HEK293 (cell line): Measurements from ENCODE around the gene SELENOF.

Experiments used
- CTCF ChIA-PET: fragments of 350-600 bp; formaldehyde crosslinking; extraction: SDS; loops from one replicate; lab custom pipeline; 2021; ENCODE audit warnings: antibody characterized with exemption; lab: Yijun Ruan, JAX
- POLR2A ChIA-PET: fragments of 300-600 bp; formaldehyde crosslinking; extraction: SDS; loops from one replicate; lab custom pipeline; 2020; ENCODE audit warnings: antibody characterized with exemption, inconsistent platforms; lab: Yijun Ruan, JAX
- H3K27ac ChIP-seq: fragments of 200-500 bp; sonication (Bioruptor generic); 2 replicates; pipeline ENCODE4 v1.5.1; 2014; ENCODE audit warnings: low read depth, low read length, control low read depth, inconsistent platforms; ENCODE audit errors: extremely low read depth
- H3K36me3 ChIP-seq, 2 experiments: fragments of 200-500 bp in 1 of 2; sonication (Bioruptor generic) in 1 of 2; 1 replicate in 1 of 2; 2 replicates in 1 of 2; pipeline ENCODE4 v1.5.1; 2014 to 2017; ENCODE audit warnings: inconsistent platforms in 2 of 2, low read length in 2 of 2; ENCODE audit not compliant: control insufficient read depth in 2 of 2, insufficient read depth in 1 of 2
- H3K4me1 ChIP-seq: fragments of 200-500 bp; sonication (Bioruptor generic); 2 replicates; pipeline ENCODE4 v1.5.1; 2014; ENCODE audit warnings: mild to moderate bottlenecking, low read length, inconsistent platforms; ENCODE audit not compliant: control insufficient read depth, insufficient read depth
- H3K4me3 ChIP-seq: 2 replicates; pipeline ENCODE4 v1.5.1; 2011; ENCODE audit warnings: low read depth, mild to moderate bottlenecking, control low read depth, low read length, moderate library complexity
- H3K9me3 ChIP-seq: fragments of 200-500 bp; sonication (Bioruptor generic); 2 replicates; pipeline ENCODE4 v1.5.1; 2014; ENCODE audit warnings: low read depth, low read length, inconsistent platforms; ENCODE audit not compliant: control insufficient read depth, insufficient read depth
- GLIS1 ChIP-seq: fragments of 450-650 bp; formaldehyde crosslinking; IDR thresholded peaks from 2 replicates; pipeline ENCODE4 v1.5.1; 2016; ENCODE audit warnings: missing biosample characterization, missing genetic modification characterization
- GLIS2 ChIP-seq: fragments of 450-650 bp; formaldehyde crosslinking; IDR thresholded peaks from 2 replicates; pipeline ENCODE4 v1.5.1; 2016; ENCODE audit warnings: missing biosample characterization, missing genetic modification characterization
- MEIS1 ChIP-seq: sonication (generic); formaldehyde crosslinking; IDR thresholded peaks from 2 replicates; pipeline ENCODE4 v1.8.1; 2022; ENCODE audit warnings: missing genetic modification reagents, mild to moderate bottlenecking, borderline replicate concordance
- PRDM2 ChIP-seq: fragments of 450-650 bp; formaldehyde crosslinking; IDR thresholded peaks from 2 replicates; pipeline ENCODE4 v1.5.1; 2016; ENCODE audit warnings: missing biosample characterization, missing genetic modification characterization, borderline replicate concordance
- REPIN1 ChIP-seq: fragments of 450-650 bp; formaldehyde crosslinking; IDR thresholded peaks from 2 replicates; pipeline ENCODE4 v1.5.1; 2017; ENCODE audit warnings: missing biosample characterization, missing genetic modification characterization, low read depth
- ZNF132 ChIP-seq: fragments of 450-650 bp; formaldehyde crosslinking; IDR thresholded peaks from 2 replicates; pipeline ENCODE4 v1.5.1; 2017; ENCODE audit warnings: missing biosample characterization, missing genetic modification characterization, borderline replicate concordance
- ZNF148 ChIP-seq: fragments of 450-650 bp; formaldehyde crosslinking; IDR thresholded peaks from 2 replicates; pipeline ENCODE4 v1.5.0; 2017; ENCODE audit warnings: missing biosample characterization, missing genetic modification characterization, borderline replicate concordance
- ZNF2 ChIP-seq: fragments of 450-650 bp; formaldehyde crosslinking; IDR thresholded peaks from 2 replicates; pipeline ENCODE4 v1.5.1; 2016; ENCODE audit warnings: missing biosample characterization, missing genetic modification characterization
- ZNF266 ChIP-seq: fragments of 450-650 bp; formaldehyde crosslinking; IDR thresholded peaks from 2 replicates; pipeline ENCODE4 v1.5.1; 2016; ENCODE audit warnings: missing biosample characterization, missing genetic modification characterization, low read depth
- ZNF292 ChIP-seq: fragments of 450-650 bp; formaldehyde crosslinking; IDR thresholded peaks from 2 replicates; pipeline ENCODE4 v1.5.1; 2016; ENCODE audit warnings: low read depth, missing biosample characterization, missing genetic modification characterization, borderline replicate concordance
- ZNF335 ChIP-seq: fragments of 450-650 bp; formaldehyde crosslinking; conservative IDR thresholded peaks from 2 replicates; pipeline ENCODE4 v1.5.1; 2016; ENCODE audit warnings: missing biosample characterization, missing genetic modification characterization
- ZNF362 ChIP-seq: fragments of 450-650 bp; formaldehyde crosslinking; IDR thresholded peaks from 2 replicates; pipeline ENCODE4 v1.5.1; 2016; ENCODE audit warnings: missing biosample characterization, missing genetic modification characterization
- ZNF416 ChIP-seq: fragments of 450-650 bp; formaldehyde crosslinking; IDR thresholded peaks from 2 replicates; pipeline ENCODE4 v1.5.1; 2016; ENCODE audit warnings: missing biosample characterization, missing genetic modification characterization
- ZNF514 ChIP-seq: fragments of 450-650 bp; formaldehyde crosslinking; IDR thresholded peaks from 2 replicates; pipeline ENCODE4 v1.5.1; 2016; ENCODE audit warnings: missing biosample characterization, missing genetic modification characterization
- ZNF558 ChIP-seq: fragments of 450-650 bp; formaldehyde crosslinking; IDR thresholded peaks from 2 replicates; pipeline ENCODE4 v1.5.1; 2016; ENCODE audit warnings: missing biosample characterization, missing genetic modification characterization
- ZNF610 ChIP-seq: fragments of 450-650 bp; formaldehyde crosslinking; IDR thresholded peaks from 2 replicates; pipeline ENCODE4 v1.5.1; 2016; ENCODE audit warnings: missing biosample characterization, missing genetic modification characterization, borderline replicate concordance
- ZNF623 ChIP-seq: fragments of 450-650 bp; formaldehyde crosslinking; IDR thresholded peaks from 2 replicates; pipeline ENCODE4 v1.5.1; 2016; ENCODE audit warnings: missing biosample characterization, missing genetic modification characterization
- ZNF624 ChIP-seq: fragments of 450-650 bp; formaldehyde crosslinking; IDR thresholded peaks from 2 replicates; pipeline ENCODE4 v1.5.1; 2017; ENCODE audit warnings: missing biosample characterization, missing genetic modification characterization
- ZNF658 ChIP-seq: fragments of 450-650 bp; formaldehyde crosslinking; IDR thresholded peaks from 2 replicates; pipeline ENCODE4; 2016; ENCODE audit warnings: missing biosample characterization, missing genetic modification characterization
- ZSCAN5A ChIP-seq: fragments of 450-650 bp; formaldehyde crosslinking; IDR thresholded peaks from 2 replicates; pipeline ENCODE4 v1.5.1; 2016; ENCODE audit warnings: missing biosample characterization, missing genetic modification characterization

Gene SELENOF

GRCh38 chr1:86916752-86917151 is 2.8 kb upstream of the SELENOF start:
- Histone ChIP-seq H3K27ac (no peak overlapping the region), H3K9me3 (no peaks in the 10 kb centered on the region), H3K36me3 (no peaks in the 10 kb centered on the region)
- ChIA-PET CTCF (interaction anchor here (0.8 to 1.1 kb wide), 2 partner anchors 48 to 107 kb away, joined by 3 to 4 read pairs; no protein-coding TSS in a partner anchor), POLR2A (no interaction called here)
- TF ChIP-seq ZNF362 (tag by site-specific recombination) (no peak), ZNF623 (no peak), ZSCAN5A (tag by site-specific recombination) (no peak), MEIS1 (CRISPR knock-in tag) (no peak), ZNF2 (tag by site-specific recombination) (no peak), ZNF335 (no peak), ZNF132 (tag by site-specific recombination) (no peak), ZNF292 (tag by site-specific recombination) (no peak), GLIS1 (tag by site-specific recombination) (no peak), ZNF514 (tag by site-specific recombination) (no peak), ZNF266 (tag by site-specific recombination) (no peak), ZNF416 (tag by site-specific recombination) (no peak), ZNF658 (no peak), PRDM2 (tag by site-specific recombination) (no peak), ZNF148 (tag by site-specific recombination) (no peak), ZNF624 (no peak), ZNF610 (tag by site-specific recombination) (no peak), REPIN1 (tag by site-specific recombination) (no peak), ZNF558 (tag by site-specific recombination) (no peak), GLIS2 (tag by site-specific recombination) (no peak)
- TF ChIP-seq, all 188 proteins: peak for 0
- H3K4me3 ChIP-seq = no peak overlapping the region
- H3K4me1 ChIP-seq = no peaks in the 10 kb centered on the region
